ENCODE data around the gene CERS2.
A peak's percentile ranks its signal among the peaks of the same experiment; 100 is the strongest.

Gene CERS2

DNA sequence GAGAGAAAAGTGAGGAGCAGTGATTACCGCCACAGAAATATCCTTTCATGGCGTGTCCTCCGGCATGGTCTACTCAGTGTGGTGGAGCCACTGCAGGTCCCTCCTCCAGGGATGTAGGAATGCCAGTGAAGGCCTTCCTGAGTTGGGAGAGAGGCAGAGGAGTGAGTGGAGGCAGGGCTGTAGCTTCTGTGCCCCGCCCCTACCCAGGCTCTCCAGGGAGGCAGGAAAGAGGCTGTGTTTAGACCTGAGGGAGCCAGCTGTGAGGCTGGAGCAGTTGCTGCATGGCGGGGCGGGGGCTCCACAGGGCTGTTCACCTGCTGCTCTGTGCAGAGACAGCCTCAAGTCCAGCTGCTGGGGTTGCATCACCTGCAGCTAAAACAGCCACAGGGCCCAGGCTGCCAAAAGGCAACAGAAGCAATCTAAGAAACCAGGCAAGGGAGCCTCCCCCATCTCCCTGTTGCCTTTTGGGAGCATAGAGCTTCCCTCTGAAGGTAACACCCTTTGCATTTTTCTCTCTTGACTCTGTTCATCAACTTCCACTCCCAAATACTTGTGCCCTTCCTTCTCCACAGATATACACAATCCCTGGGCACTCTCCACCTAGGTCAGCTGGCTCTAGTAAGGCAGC is 6.7 kb upstream of the CERS2 start:
- no peak overlapping the region for H3K27ac ChIP-seq (ENCODE audit: low read depth in 2 of 2, low read length in 2 of 2)
- H3K4me1 ChIP-seq (ENCODE audit: control insufficient read depth in 2 of 2, insufficient read depth in 2 of 2, low read length in 2 of 2) = peaks cover 25 to 29% of the 10 kb centered on the region in 2 donors
- no peaks in the 10 kb centered on the region for H3K27me3 ChIP-seq (ENCODE audit: control insufficient read depth in 2 of 2, insufficient read depth in 2 of 2, low read length in 2 of 2)
- no peaks in the 10 kb centered on the region for H3K9me3 ChIP-seq (ENCODE audit: control insufficient read depth in 2 of 2, low read length in 2 of 2)
- no peaks in the 10 kb centered on the region for H3K36me3 ChIP-seq (ENCODE audit: control insufficient read depth in 2 of 2, insufficient read depth in 2 of 2, low read length in 2 of 2)
- no peak overlapping the region for H3K4me3 ChIP-seq (ENCODE audit: low read length in 2 of 2)
- no peak overlapping the region for H3K9ac ChIP-seq (ENCODE audit: low read depth in 1 of 2, low read length in 2 of 2)

DNA sequence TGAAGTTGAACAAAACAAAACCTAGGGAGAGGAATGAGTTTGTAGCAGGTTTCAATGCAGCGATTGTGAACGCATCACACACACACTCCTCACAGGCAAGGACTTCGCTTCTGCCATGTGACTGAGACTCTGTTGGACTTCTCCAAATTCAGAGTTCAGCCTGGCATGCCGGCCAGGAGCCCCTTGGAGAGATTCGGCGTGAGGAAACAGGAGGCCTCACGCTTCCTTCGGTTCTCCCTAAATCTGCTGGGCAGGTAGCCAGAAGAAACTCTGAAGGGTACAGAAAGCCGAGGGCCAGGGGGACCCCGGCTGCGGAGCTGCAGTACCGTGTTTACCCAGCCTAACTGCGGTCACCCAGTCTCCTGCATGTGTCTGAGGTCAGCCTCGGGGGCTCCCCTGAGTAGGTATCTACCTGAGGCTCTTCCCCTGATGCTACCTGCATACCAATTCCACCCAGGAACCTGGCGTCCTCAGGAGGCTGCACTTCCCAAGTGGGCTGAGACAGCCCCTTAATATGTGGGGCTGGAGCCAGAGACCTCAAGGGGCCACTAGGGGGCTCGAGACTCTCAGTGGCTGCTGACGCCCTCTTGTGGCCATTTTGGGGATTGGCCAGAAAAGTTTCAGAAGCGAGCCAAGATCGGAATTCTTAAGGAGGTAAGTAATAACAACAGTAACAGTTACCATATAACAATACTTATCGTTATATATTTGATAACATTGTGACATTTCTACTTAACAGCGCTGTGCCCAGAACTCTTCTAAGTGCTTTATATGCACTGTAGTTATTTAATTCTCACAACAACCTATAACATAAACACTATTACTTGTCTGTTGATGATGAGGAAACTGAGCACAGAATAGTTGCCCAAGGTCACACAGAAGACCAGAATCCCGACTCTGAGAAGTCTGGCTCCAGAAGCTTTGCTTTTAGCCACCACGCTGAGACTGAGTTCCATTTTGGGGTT is 4.7 kb upstream of the CERS2 start:
- H3K9me3 ChIP-seq (ENCODE audit: control insufficient read depth in 2 of 2, low read length in 2 of 2) = no peaks in the 10 kb centered on the region
- H3K4me3 ChIP-seq (ENCODE audit: low read length in 2 of 2) = peak overlapping the region; percentile 45 to 66
- H3K27me3 ChIP-seq (ENCODE audit: control insufficient read depth in 2 of 2, insufficient read depth in 2 of 2, low read length in 2 of 2) = no peaks in the 10 kb centered on the region
- peaks cover 28 to 29% of the 10 kb centered on the region in 2 donors for H3K4me1 ChIP-seq (ENCODE audit: control insufficient read depth in 2 of 2, insufficient read depth in 2 of 2, low read length in 2 of 2)
- peak overlapping the region; percentile 28 to 32 for H3K27ac ChIP-seq (ENCODE audit: low read depth in 2 of 2, low read length in 2 of 2)
- no peaks in the 10 kb centered on the region for H3K36me3 ChIP-seq (ENCODE audit: control insufficient read depth in 2 of 2, insufficient read depth in 2 of 2, low read length in 2 of 2)
- peak overlapping the region; percentile 35 to 43 for H3K9ac ChIP-seq (ENCODE audit: low read depth in 1 of 2, low read length in 2 of 2)

DNA sequence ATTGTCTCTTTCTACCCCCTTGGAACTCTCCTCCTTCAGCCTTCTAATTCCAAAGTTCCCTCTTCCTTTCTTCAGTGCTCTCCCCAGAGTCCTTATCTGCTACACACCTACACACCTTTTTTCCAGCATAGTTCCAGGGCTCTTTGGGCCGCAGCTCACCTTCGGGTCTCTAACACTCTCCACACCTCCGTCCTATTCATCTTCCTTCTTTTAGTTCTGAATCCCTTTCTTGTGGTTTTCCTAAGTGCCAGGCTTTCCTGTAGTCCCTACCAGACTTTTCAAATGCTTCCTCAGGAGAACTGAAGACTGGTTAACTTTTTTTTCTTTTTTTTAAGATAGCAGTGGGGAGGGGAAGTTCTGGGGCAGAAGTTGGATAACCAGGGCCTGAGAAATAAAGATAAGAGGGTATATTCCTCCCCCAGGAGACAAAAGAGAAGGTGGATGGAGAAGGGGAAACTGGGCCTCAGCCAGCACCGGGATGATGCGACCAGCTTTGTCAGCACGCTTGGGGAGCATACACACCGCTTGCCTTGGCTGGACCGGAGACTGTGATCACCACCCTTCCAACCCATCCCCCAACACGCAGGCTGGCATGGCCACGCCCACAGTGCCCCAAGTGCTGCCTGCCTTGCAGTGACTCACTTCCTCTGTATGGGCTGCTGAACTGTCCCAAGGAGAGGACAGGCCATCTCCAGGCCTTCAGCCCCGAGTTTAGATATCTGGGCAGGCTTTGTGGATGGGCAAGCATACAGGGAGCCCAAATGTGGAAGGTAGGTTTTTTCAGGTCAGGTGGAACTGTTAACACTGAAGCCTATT is 2.5 kb upstream of the CERS2 start:
- no peaks in the 10 kb centered on the region for H3K27me3 ChIP-seq (ENCODE audit: control insufficient read depth in 2 of 2, insufficient read depth in 2 of 2, low read length in 2 of 2)
- peak overlapping the region in 1 of 2 donors; percentile 1 for H3K9ac ChIP-seq (ENCODE audit: low read depth in 1 of 2, low read length in 2 of 2)
- peak overlapping the region in 1 of 2 donors; percentile 28 for H3K4me3 ChIP-seq (ENCODE audit: low read length in 2 of 2)
- peak overlapping the region; percentile 36 to 43 for H3K27ac ChIP-seq (ENCODE audit: low read depth in 2 of 2, low read length in 2 of 2)
- no peaks in the 10 kb centered on the region for H3K9me3 ChIP-seq (ENCODE audit: control insufficient read depth in 2 of 2, low read length in 2 of 2)
- peaks cover 41 to 43% of the 10 kb centered on the region in 2 donors for H3K4me1 ChIP-seq (ENCODE audit: control insufficient read depth in 2 of 2, insufficient read depth in 2 of 2, low read length in 2 of 2)
- H3K36me3 ChIP-seq (ENCODE audit: control insufficient read depth in 2 of 2, insufficient read depth in 2 of 2, low read length in 2 of 2) = no peaks in the 10 kb centered on the region

DNA sequence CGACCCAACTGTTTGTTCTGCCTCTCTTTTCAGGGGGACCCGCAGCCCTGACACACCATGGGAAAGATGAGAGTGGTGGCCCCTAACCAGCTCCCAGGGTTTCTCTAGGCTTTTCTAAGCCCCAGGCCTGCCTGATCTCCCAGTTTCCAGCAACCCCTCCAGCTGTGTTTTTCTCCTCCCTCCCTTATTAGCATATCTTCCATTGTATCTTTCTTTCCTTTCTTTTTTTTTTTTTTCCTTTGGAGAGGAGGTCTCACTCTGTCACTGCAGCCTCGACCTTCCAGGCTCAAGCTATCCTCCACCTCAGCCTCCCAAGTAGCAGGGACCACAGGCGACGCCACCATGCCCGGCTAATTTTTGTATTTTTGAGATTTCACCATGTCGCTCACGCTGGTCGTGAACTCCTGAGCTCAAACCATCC is 1.8 kb upstream of the CERS2 start:
- no peak overlapping the region for H3K27ac ChIP-seq (ENCODE audit: low read depth in 2 of 2, low read length in 2 of 2)
- H3K36me3 ChIP-seq (ENCODE audit: control insufficient read depth in 2 of 2, insufficient read depth in 2 of 2, low read length in 2 of 2) = no peaks in the 10 kb centered on the region
- H3K9me3 ChIP-seq (ENCODE audit: control insufficient read depth in 2 of 2, low read length in 2 of 2) = no peaks in the 10 kb centered on the region
- H3K4me3 ChIP-seq (ENCODE audit: low read length in 2 of 2) = no peak overlapping the region
- H3K4me1 ChIP-seq (ENCODE audit: control insufficient read depth in 2 of 2, insufficient read depth in 2 of 2, low read length in 2 of 2) = peaks cover 43 to 47% of the 10 kb centered on the region in 2 donors
- no peaks in the 10 kb centered on the region for H3K27me3 ChIP-seq (ENCODE audit: control insufficient read depth in 2 of 2, insufficient read depth in 2 of 2, low read length in 2 of 2)
- no peak overlapping the region for H3K9ac ChIP-seq (ENCODE audit: low read depth in 1 of 2, low read length in 2 of 2)

DNA sequence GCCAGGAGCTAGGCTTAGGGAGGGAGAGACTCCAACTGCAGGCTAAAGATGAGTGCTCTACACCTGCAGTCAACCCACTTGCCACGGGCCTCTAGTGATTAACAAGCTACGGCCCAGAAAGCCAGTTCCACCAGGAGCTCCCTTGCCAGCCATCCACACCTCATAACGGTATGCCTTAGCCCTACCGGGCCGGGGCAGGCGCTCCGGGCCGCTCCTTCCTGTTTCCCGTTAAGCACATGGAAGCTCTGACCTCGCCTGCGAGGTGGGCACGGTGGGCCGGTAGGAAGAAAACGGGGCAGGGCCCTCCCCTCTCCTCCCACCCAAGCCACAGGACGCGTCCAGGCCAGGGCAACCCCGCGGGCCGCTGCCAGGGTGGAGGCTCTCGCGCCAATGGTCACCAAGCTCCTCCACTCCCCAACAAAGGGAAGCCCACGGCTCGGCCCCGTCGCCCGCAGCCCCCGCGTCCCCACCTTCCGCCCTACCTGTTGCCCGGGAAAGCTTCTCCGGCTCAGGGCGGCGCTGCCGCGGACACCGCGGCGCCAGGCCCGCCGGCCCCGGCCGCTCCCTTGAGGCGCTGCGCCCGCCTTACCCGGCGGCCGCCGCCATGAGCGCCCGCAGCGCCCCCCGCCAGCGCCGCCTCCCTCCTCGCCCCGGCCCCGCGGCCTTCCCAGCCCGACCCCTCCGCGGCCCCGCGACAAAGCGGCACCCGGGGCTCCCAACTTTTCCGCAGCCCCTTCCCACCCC is 627 bp downstream of the CERS2 start:
- Histone ChIP-seq H3K4me1 (ENCODE audit: control insufficient read depth in 2 of 2, insufficient read depth in 2 of 2, low read length in 2 of 2) (peaks cover 45 to 46% of the 10 kb centered on the region in 2 donors), H3K27ac (ENCODE audit: low read depth in 2 of 2, low read length in 2 of 2) (peak overlapping the region; percentile 77 to 79), H3K27me3 (ENCODE audit: control insufficient read depth in 2 of 2, insufficient read depth in 2 of 2, low read length in 2 of 2) (no peaks in the 10 kb centered on the region), H3K9ac (ENCODE audit: low read depth in 1 of 2, low read length in 2 of 2) (peak overlapping the region; percentile 80 to 87), H3K4me3 (ENCODE audit: low read length in 2 of 2) (peak overlapping the region; percentile 88 to 93), H3K36me3 (ENCODE audit: control insufficient read depth in 2 of 2, insufficient read depth in 2 of 2, low read length in 2 of 2) (peaks cover under 1% of the 10 kb centered on the region in 2 donors), H3K9me3 (ENCODE audit: control insufficient read depth in 2 of 2, low read length in 2 of 2) (no peaks in the 10 kb centered on the region)

DNA sequence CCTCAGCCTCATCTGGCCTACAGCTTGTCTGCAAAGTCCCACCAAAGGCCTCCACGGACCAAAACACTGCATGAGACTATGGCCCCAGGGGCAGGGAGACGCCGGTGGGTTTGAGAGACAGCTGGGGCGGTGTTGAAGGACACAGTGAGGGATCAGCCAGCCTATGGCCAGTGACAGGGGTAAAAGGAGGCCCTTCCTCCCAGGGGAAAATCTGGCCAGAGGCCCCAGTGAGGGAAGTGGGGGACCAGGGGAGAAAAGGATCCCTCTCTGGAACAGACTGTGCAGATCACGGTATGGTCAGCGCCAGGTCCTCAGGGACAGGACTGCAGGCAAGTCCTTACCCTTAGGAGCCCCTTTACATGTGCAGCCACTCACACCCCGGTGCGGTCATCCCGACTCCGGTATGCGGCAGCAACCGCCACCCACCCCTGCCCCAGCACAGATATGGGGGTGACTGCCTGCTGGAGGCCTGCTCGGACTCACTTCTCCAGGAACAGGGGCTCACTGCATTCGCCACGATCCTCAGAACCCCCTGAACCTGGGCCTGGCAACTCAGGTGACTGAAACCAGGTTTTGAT is 1.3 kb downstream of the CERS2 start:
- peak overlapping the region; percentile 77 to 79 for H3K27ac ChIP-seq (ENCODE audit: low read depth in 2 of 2, low read length in 2 of 2)
- H3K9ac ChIP-seq (ENCODE audit: low read depth in 1 of 2, low read length in 2 of 2) = peak overlapping the region; percentile 80 to 87
- no peaks in the 10 kb centered on the region for H3K27me3 ChIP-seq (ENCODE audit: control insufficient read depth in 2 of 2, insufficient read depth in 2 of 2, low read length in 2 of 2)
- peaks cover 7% of the 10 kb centered on the region in 2 donors for H3K36me3 ChIP-seq (ENCODE audit: control insufficient read depth in 2 of 2, insufficient read depth in 2 of 2, low read length in 2 of 2)
- H3K4me3 ChIP-seq (ENCODE audit: low read length in 2 of 2) = peak overlapping the region; percentile 88 to 93
- H3K9me3 ChIP-seq (ENCODE audit: control insufficient read depth in 2 of 2, low read length in 2 of 2) = no peaks in the 10 kb centered on the region
- peaks cover 45 to 46% of the 10 kb centered on the region in 2 donors for H3K4me1 ChIP-seq (ENCODE audit: control insufficient read depth in 2 of 2, insufficient read depth in 2 of 2, low read length in 2 of 2)

DNA sequence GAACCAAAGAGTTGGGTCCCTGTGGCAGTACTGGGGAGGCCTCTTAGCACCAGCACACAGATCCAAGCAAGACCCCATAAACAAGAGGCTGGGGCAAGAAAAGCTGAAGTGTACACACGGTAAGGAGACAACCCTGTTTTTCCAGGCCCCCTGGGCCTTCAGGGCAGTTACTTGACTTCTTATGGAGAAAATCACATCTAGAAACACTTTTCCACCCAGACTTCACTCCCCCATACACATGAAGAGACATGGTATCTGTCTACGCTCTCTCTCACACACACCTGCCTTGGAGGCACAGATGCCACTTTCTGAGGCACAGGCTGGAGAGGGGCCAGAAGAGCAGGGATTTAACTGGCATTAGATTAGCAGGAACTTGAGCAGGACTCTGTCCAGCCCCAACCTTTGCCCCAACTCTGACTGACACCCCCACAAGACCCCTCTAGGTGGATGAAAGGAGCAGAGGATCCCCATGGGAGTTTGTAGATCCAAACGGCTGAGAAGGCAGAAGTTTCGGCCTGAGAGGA is 2.2 kb downstream of the CERS2 start:
- Histone ChIP-seq H3K9ac (ENCODE audit: low read depth in 1 of 2, low read length in 2 of 2) (peak overlapping the region; percentile 47 to 87), H3K36me3 (ENCODE audit: control insufficient read depth in 2 of 2, insufficient read depth in 2 of 2, low read length in 2 of 2) (peaks cover 16% of the 10 kb centered on the region in 2 donors), H3K27me3 (ENCODE audit: control insufficient read depth in 2 of 2, insufficient read depth in 2 of 2, low read length in 2 of 2) (no peaks in the 10 kb centered on the region), H3K4me3 (ENCODE audit: low read length in 2 of 2) (peak overlapping the region; percentile 88 to 93), H3K27ac (ENCODE audit: low read depth in 2 of 2, low read length in 2 of 2) (peak overlapping the region; percentile 14 to 43), H3K9me3 (ENCODE audit: control insufficient read depth in 2 of 2, low read length in 2 of 2) (no peaks in the 10 kb centered on the region), H3K4me1 (ENCODE audit: control insufficient read depth in 2 of 2, insufficient read depth in 2 of 2, low read length in 2 of 2) (peaks cover 42 to 45% of the 10 kb centered on the region in 2 donors)

DNA sequence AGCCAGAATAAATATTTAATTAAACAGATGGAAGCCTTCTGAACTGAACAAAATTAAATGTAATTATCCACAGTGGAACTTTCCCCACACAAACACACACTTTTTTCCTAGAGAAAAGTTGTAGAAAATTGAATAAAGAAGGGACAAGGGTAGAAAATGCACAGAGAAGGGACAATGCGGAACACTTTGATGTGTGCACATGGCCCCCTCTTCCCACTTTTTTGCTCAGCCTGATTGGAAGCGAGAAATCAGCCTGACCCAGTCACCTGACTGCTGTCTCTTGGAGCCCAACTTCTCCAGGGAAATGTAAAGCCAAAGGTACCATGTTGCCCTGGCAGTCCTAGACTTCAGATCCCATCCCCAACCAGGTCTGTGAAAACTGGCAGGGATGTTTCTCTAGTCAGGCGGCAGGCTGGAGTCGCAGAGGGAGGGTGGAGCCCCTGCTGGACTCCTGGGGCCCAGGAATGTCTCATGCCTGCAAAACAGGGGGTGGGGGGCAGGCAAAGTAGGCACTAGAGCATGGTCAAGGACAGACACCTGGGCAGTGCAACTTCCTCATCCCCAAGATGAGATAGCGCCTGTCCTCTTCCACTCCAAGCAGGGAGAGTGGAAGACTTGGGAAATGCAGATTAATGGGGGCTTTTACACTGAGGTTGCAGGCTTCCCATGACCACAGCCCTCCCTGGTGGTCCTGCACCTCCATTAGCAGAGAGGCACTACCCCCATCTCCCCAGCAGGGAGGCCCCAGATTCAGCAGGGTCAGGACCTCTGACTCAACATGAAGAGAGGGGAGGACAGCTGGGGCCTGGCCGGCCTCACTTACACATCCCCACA is 2.8 kb downstream of the CERS2 start:
- Histone ChIP-seq H3K4me1 (ENCODE audit: control insufficient read depth in 2 of 2, insufficient read depth in 2 of 2, low read length in 2 of 2) (peaks cover 36 to 39% of the 10 kb centered on the region in 2 donors), H3K4me3 (ENCODE audit: low read length in 2 of 2) (peak overlapping the region; percentile 38 to 88), H3K27me3 (ENCODE audit: control insufficient read depth in 2 of 2, insufficient read depth in 2 of 2, low read length in 2 of 2) (no peaks in the 10 kb centered on the region), H3K36me3 (ENCODE audit: control insufficient read depth in 2 of 2, insufficient read depth in 2 of 2, low read length in 2 of 2) (peaks cover 21 to 22% of the 10 kb centered on the region in 2 donors), H3K27ac (ENCODE audit: low read depth in 2 of 2, low read length in 2 of 2) (peak overlapping the region; percentile 58 to 61), H3K9me3 (ENCODE audit: control insufficient read depth in 2 of 2, low read length in 2 of 2) (no peaks in the 10 kb centered on the region), H3K9ac (ENCODE audit: low read depth in 1 of 2, low read length in 2 of 2) (peak overlapping the region in 1 of 2 donors; percentile 37)
